ENCODE results near the gene RUNX1.

Gene RUNX1

GRCh38 chr21:35014302-35015041 lies 34.6 kb downstream of the RUNX1 start:
- DNase-seq, result no peak

GRCh38 chr21:35011681-35012080 lies 37.4 kb downstream of the RUNX1 start:
- no peak for DNase-seq

GRCh38 chr21:35010447-35010846 lies 38.7 kb downstream of the RUNX1 start:
- no peak for DNase-seq

- no peak for DNase-seq
These were observed 41.8 kb downstream of the RUNX1 start for GRCh38 chr21:35007348-35007747.

GRCh38 chr21:35006771-35007170 lies 42.3 kb downstream of the RUNX1 start:
- DNase-seq, result no peak

GRCh38 chr21:35006248-35006647 lies 42.9 kb downstream of the RUNX1 start:
- no peak for DNase-seq

GRCh38 chr21:35005560-35006224 lies 43.4 kb downstream of the RUNX1 start:
- no peak for DNase-seq

GRCh38 chr21:35005077-35005476 lies 44.0 kb downstream of the RUNX1 start:
- DNase-seq, result peak; percentile 57

- DNase-seq, result no peak
These were observed 44.8 kb downstream of the RUNX1 start for GRCh38 chr21:35004314-35004713.

GRCh38 chr21:35002879-35003722 lies 46.0 kb downstream of the RUNX1 start:
- peak; percentile 91 for DNase-seq

- peak; percentile 24 for DNase-seq
These were observed 49.6 kb downstream of the RUNX1 start for GRCh38 chr21:34999397-34999941.

- DNase-seq, result no peak
These were observed 50.9 kb downstream of the RUNX1 start for GRCh38 chr21:34998176-34998575.

- DNase-seq, result peak; percentile 35
These were observed 51.8 kb downstream of the RUNX1 start for GRCh38 chr21:34997294-34997693.

GRCh38 chr21:34996304-34997101 lies 52.6 kb downstream of the RUNX1 start:
- peak; percentile 77 for DNase-seq

GRCh38 chr21:34995979-34996303 lies 53.2 kb downstream of the RUNX1 start:
- DNase-seq, result no peak

- no peak for DNase-seq
These were observed 54.1 kb downstream of the RUNX1 start for GRCh38 chr21:34994766-34995631.

GRCh38 chr21:34993521-34993921 lies 55.6 kb downstream of the RUNX1 start:
- DNase-seq, result peak; percentile 51

- DNase-seq, result peak; percentile 53
These were observed 56.2 kb downstream of the RUNX1 start for GRCh38 chr21:34992736-34993398.

- DNase-seq, result no peak
These were observed 56.9 kb downstream of the RUNX1 start for GRCh38 chr21:34992180-34992579.

GRCh38 chr21:34991366-34991957 lies 57.6 kb downstream of the RUNX1 start:
- DNase-seq, result no peak

- no peak for DNase-seq
These were observed 58.3 kb downstream of the RUNX1 start for GRCh38 chr21:34990842-34991241.
